ENCODE data around the gene SKAP1.
A peak's percentile ranks its signal among the peaks of the same experiment; 100 is the strongest.
"Not testable (repeated sequence)": the region's sequence is repeated elsewhere in the genome, so short reads cannot be mapped to it uniquely, and the experiment has no call there.

The SKAP1 gene

GRCh38 chr17:48187872-48188608 lies 242.0 kb downstream of the SKAP1 start:
- no peak for TF ChIP-seq CTCF (IDR thresholded peaks at IDR 0.05; ENCODE audit: extremely low read depth, missing control alignments)
- no peak for DNase-seq (ENCODE audit: low spot score)

- DNase-seq (ENCODE audit: low spot score), result not testable (repeated sequence)
These were observed 243.7 kb downstream of the SKAP1 start for GRCh38 chr17:48186317-48186716.

- no peak for DNase-seq (ENCODE audit: low spot score)
- no peak for TF ChIP-seq CTCF (IDR thresholded peaks at IDR 0.05; ENCODE audit: extremely low read depth, missing control alignments)
These were observed 245.3 kb downstream of the SKAP1 start for GRCh38 chr17:48184721-48185120.

GRCh38 chr17:48181653-48182052 lies 248.4 kb downstream of the SKAP1 start:
- peak; percentile 11 for TF ChIP-seq CTCF (IDR thresholded peaks at IDR 0.05; ENCODE audit: extremely low read depth, missing control alignments)
- DNase-seq (ENCODE audit: low spot score), result no peak

- TF ChIP-seq CTCF (IDR thresholded peaks at IDR 0.05; ENCODE audit: extremely low read depth, missing control alignments), result no peak
- DNase-seq (ENCODE audit: low spot score), result no peak
These were observed 249.0 kb downstream of the SKAP1 start for GRCh38 chr17:48180842-48181629.

GRCh38 chr17:48179071-48179945 lies 250.7 kb downstream of the SKAP1 start:
- DNase-seq (ENCODE audit: low spot score), result no peak
- no peak for TF ChIP-seq CTCF (IDR thresholded peaks at IDR 0.05; ENCODE audit: extremely low read depth, missing control alignments)

- no peak for TF ChIP-seq CTCF (IDR thresholded peaks at IDR 0.05; ENCODE audit: extremely low read depth, missing control alignments)
- DNase-seq (ENCODE audit: low spot score), result no peak
These were observed 251.7 kb downstream of the SKAP1 start for GRCh38 chr17:48178317-48178716.

Data from GM20000 (cell line).